KMS-11 (cell line): ENCODE measurements around the gene RAB2B.

ENCODE experiments used
- H2AFZ ChIP-seq: fragments of 200-600 bp; sonication (generic); 2 replicates; pipeline ENCODE4 v1.6.1; 2016; ENCODE audit warnings: antibody characterized with exemption, mixed run types, low read depth
- H3K27ac ChIP-seq: fragments of 200-600 bp; sonication (generic); 2 replicates; pipeline ENCODE4 v1.6.1; 2016; ENCODE audit warnings: mild to moderate bottlenecking, mixed run types
- H3K27me3 ChIP-seq: fragments of 200-600 bp; sonication (generic); 2 replicates; pipeline ENCODE4 v1.6.1; 2017; ENCODE audit warnings: mild to moderate bottlenecking, low read depth, mixed run types, moderate library complexity; ENCODE audit not compliant: insufficient read depth
- H3K36me3 ChIP-seq: fragments of 200-600 bp; sonication (generic); 2 replicates; pipeline ENCODE4 v1.6.1; 2017; ENCODE audit warnings: mild to moderate bottlenecking, mixed run types; ENCODE audit not compliant: insufficient read depth
- H3K4me1 ChIP-seq: fragments of 200-600 bp; sonication (generic); 2 replicates; pipeline ENCODE4 v1.6.1; 2016; ENCODE audit warnings: mild to moderate bottlenecking, low read depth, mixed run types; ENCODE audit not compliant: poor library complexity, severe bottlenecking
- H3K4me2 ChIP-seq: fragments of 200-600 bp; sonication (generic); 2 replicates; pipeline ENCODE4 v1.7.0; 2016; ENCODE audit warnings: mild to moderate bottlenecking, mixed run types
- H3K4me3 ChIP-seq: fragments of 200-600 bp; sonication (generic); IDR thresholded peaks from 2 replicates; pipeline ENCODE4 v1.6.1; 2017; ENCODE audit warnings: low read depth, low read length, mixed read lengths; ENCODE audit not compliant: insufficient read depth
- H3K79me2 ChIP-seq: fragments of 200-600 bp; sonication (generic); 2 replicates; pipeline ENCODE4 v1.6.1; 2016; ENCODE audit warnings: low read depth, mixed run types; ENCODE audit not compliant: insufficient read depth
- H3K9ac ChIP-seq: fragments of 200-600 bp; sonication (generic); 2 replicates; pipeline ENCODE4 v1.6.1; 2016; ENCODE audit warnings: mild to moderate bottlenecking, mixed run types
- H4K20me1 ChIP-seq: fragments of 200-600 bp; sonication (generic); 2 replicates; pipeline ENCODE4 v1.6.1; 2016; ENCODE audit warnings: mild to moderate bottlenecking, mixed run types; ENCODE audit not compliant: insufficient read depth
- CTCF ChIP-seq: fragments of 200-600 bp; sonication (generic); conservative IDR thresholded peaks from 2 replicates; pipeline ENCODE4 v1.6.1; 2017; ENCODE audit warnings: low read depth, mild to moderate bottlenecking, antibody characterized with exemption, low read length, moderate library complexity, mixed read lengths

The RAB2B gene

GRCh38 chr14:21514341-21514740, 37.6 kb upstream of the RAB2B start:
- H3K4me2 ChIP-seq = no peak overlapping the region
- H3K27me3 ChIP-seq = no peaks in the 10 kb centered on the region
- H3K4me1 ChIP-seq = peaks cover 9% of the 10 kb centered on the region
- H3K36me3 ChIP-seq = no peaks in the 10 kb centered on the region
- H3K27ac ChIP-seq = no peak overlapping the region
- H3K79me2 ChIP-seq = peaks cover 18% of the 10 kb centered on the region
- TF ChIP-seq CTCF = no peak
- H3K9ac ChIP-seq = no peak overlapping the region
- H4K20me1 ChIP-seq = no peaks in the 10 kb centered on the region
- no peak overlapping the region for H2AFZ ChIP-seq
- no peak overlapping the region for H3K4me3 ChIP-seq

- peak within 1 kb of the TSS; percentile 72 for H3K27ac ChIP-seq
- H3K9ac ChIP-seq = peak within 1 kb of the TSS; percentile 88
- H3K4me3 ChIP-seq = no peak within 1 kb of the TSS
- no peaks in the 10 kb centered on the region for H3K27me3 ChIP-seq
- no peak for TF ChIP-seq CTCF
- H3K36me3 ChIP-seq = no peaks in the 10 kb centered on the region
- peaks cover 15% of the 10 kb centered on the region for H3K4me1 ChIP-seq
- H2AFZ ChIP-seq = peak within 1 kb of the TSS; percentile 67
- peaks cover 46% of the 10 kb centered on the region for H3K79me2 ChIP-seq
- peak within 1 kb of the TSS; percentile 95 for H3K4me2 ChIP-seq
- no peaks in the 10 kb centered on the region for H4K20me1 ChIP-seq
These were observed 34.2 kb upstream of the RAB2B start, which contains the start of gene METTL3 for GRCh38 chr14:21510735-21511657. TSS of gene METTL3 (minus strand) at chr14:21511340. CDS start at chr14:21511223, 117 bp downstream.

- Histone ChIP-seq H3K4me3 (no peak overlapping the region), H3K27me3 (no peaks in the 10 kb centered on the region), H3K36me3 (no peaks in the 10 kb centered on the region), H3K9ac (peak overlapping the region; percentile 88; the same call in 1 of the 2 replicates), H2AFZ (no peak overlapping the region), H3K4me2 (peak overlapping the region; percentile 95), H3K79me2 (peaks cover 50% of the 10 kb centered on the region), H3K4me1 (peaks cover 29% of the 10 kb centered on the region), H3K27ac (no peak overlapping the region), H4K20me1 (no peaks in the 10 kb centered on the region)
- TF ChIP-seq CTCF = no peak
These were observed 32.8 kb upstream of the RAB2B start for GRCh38 chr14:21509432-21510143.

- H3K9ac ChIP-seq = no peak overlapping the region
- no peaks in the 10 kb centered on the region for H3K36me3 ChIP-seq
- no peak overlapping the region for H3K4me3 ChIP-seq
- H3K27ac ChIP-seq = no peak overlapping the region
- H2AFZ ChIP-seq = no peak overlapping the region
- H4K20me1 ChIP-seq = no peaks in the 10 kb centered on the region
- peaks cover 56% of the 10 kb centered on the region for H3K79me2 ChIP-seq
- no peak overlapping the region for H3K4me2 ChIP-seq
- peaks cover 34% of the 10 kb centered on the region for H3K4me1 ChIP-seq
- no peak for TF ChIP-seq CTCF
- H3K27me3 ChIP-seq = no peaks in the 10 kb centered on the region
These were observed 29.8 kb upstream of the RAB2B start for GRCh38 chr14:21506557-21506956.
